Common myeloid progenitor, CD34-positive (primary cell): ENCODE results near the gene ARRB1. TPM values are rescaled to one million over a fixed set of nuclear protein-coding genes. Genes with fewer than 3 reads are reported as not detected.

ENCODE experiments used
- CTCF ChIA-PET: fragments of 350-600 bp; sonication (Branson Sonifier 250); formaldehyde crosslinking; loops from one replicate; lab custom pipeline; 2021; ENCODE audit warnings: antibody characterized with exemption; lab: Charles Lee
- POLR2A ChIA-PET: fragments of 350-600 bp; sonication (Branson Sonifier 250); formaldehyde crosslinking; loops from one replicate; lab custom pipeline; 2021; ENCODE audit warnings: antibody characterized with exemption; lab: Charles Lee
- DNase-seq, 3 donors: peaks; one replicate each; pipeline versions ENCODE4 v3.0.0 to v3.0.0-alpha.2; 2013
- H3K27ac ChIP-seq, 2 experiments: 1 replicate in 1 of 2; 2 replicates in 1 of 2; pipeline ENCODE4 v1.7.0; 2013; ENCODE audit warnings: inconsistent platforms in 2 of 2, low read length in 2 of 2, mild to moderate bottlenecking in 2 of 2, low read depth in 1 of 2, moderate library complexity in 1 of 2; ENCODE audit not compliant: severe bottlenecking in 2 of 2, insufficient read depth in 1 of 2, poor library complexity in 1 of 2
- H3K27me3 ChIP-seq, 5 experiments: replicated peaks in 2 of 5; 1 replicate in 3 of 5; 2 replicates in 2 of 5; pipeline versions ENCODE4 v1.6.1 to v1.7.0; 2013; ENCODE audit warnings: low read length in 4 of 5, mild to moderate bottlenecking in 2 of 5, moderate library complexity in 2 of 5, inconsistent platforms in 1 of 5; ENCODE audit not compliant: insufficient read depth in 5 of 5, control insufficient read depth in 4 of 5
- H3K36me3 ChIP-seq, 4 experiments: 1 replicate in 2 of 4; 2 replicates in 2 of 4; pipeline versions ENCODE4 v1.6.1 to v1.7.0; 2013; ENCODE audit warnings: low read length in 3 of 4, control low read depth in 1 of 4, mild to moderate bottlenecking in 1 of 4; ENCODE audit not compliant: control insufficient read depth in 4 of 4, insufficient read depth in 4 of 4
- H3K4me1 ChIP-seq, 4 experiments: 1 replicate in 3 of 4; 2 replicates in 1 of 4; pipeline versions ENCODE4 v1.6.1 to v1.7.1; 2013; ENCODE audit warnings: low read length in 3 of 4, mild to moderate bottlenecking in 3 of 4, control low read depth in 1 of 4, inconsistent platforms in 1 of 4, moderate library complexity in 1 of 4; ENCODE audit not compliant: control insufficient read depth in 4 of 4, insufficient read depth in 4 of 4; ENCODE audit errors: control extremely low read depth in 1 of 4
- H3K4me3 ChIP-seq, 7 experiments: 1 replicate in 4 of 7; 2 replicates in 3 of 7; pipeline versions ENCODE4 v1.5.1 to v1.7.0; 2013; ENCODE audit warnings: mild to moderate bottlenecking in 7 of 7, low read length in 6 of 7, moderate library complexity in 6 of 7, inconsistent platforms in 2 of 7, low read depth in 2 of 7, control low read depth in 1 of 7; ENCODE audit not compliant: insufficient read depth in 4 of 7, control insufficient read depth in 1 of 7; ENCODE audit errors: extremely low read depth in 1 of 7
- H3K9me3 ChIP-seq, 5 experiments: 1 replicate in 4 of 5; 2 replicates in 1 of 5; pipeline versions ENCODE4 v1.6.1 to v1.7.1; 2013; ENCODE audit warnings: low read length in 4 of 5, mild to moderate bottlenecking in 2 of 5, inconsistent platforms in 1 of 5, low read depth in 1 of 5, moderate library complexity in 1 of 5; ENCODE audit not compliant: control insufficient read depth in 4 of 5, insufficient read depth in 2 of 5; ENCODE audit errors: control extremely low read depth in 1 of 5
- WGBS: methylation state at CpG from one replicate; pipeline ENCODE4 v1.1.5; 2013; ENCODE audit not compliant: insufficient coverage; 5-methylcytosine and 5-hydroxymethylcytosine counted together
- polyA plus RNA-seq: library from polyadenylated mRNA; unstranded; fragments of 120-200 nt; gene quantifications from one replicate; pipeline ENCODE4 v1.2.1, GENCODE V29; 2013

The ARRB1 gene
- polyA plus RNA-seq: 75.2 TPM

GRCh38 chr11:75351541-75351790 is at the start of gene ARRB1:
TSS of gene ARRB1 (minus strand) at chr11:75351661. CDS start at chr11:75351607, 54 bp downstream.
- peaks cover 0 to 18% (median 3%) of the 10 kb centered on the region in 4 experiments for H3K36me3 ChIP-seq
- ChIA-PET CTCF (interaction anchor here (1.0 to 10.1 kb wide), 10 partner anchors 11 to 75 kb away, joined by 3 to 137 read pairs (median 8); no protein-coding TSS in a partner anchor), POLR2A (interaction anchor here (1.2 to 3.6 kb wide), 4 partner anchors 9 to 31 kb away, joined by 3 to 27 read pairs (median 6); no protein-coding TSS in a partner anchor)
- no peaks in the 10 kb centered on the region for H3K9me3 ChIP-seq
- WGBS: 1% methylated on average over 33 of the region's 38 CpGs
- H3K4me1 ChIP-seq: peaks cover 11 to 73% (median 65%) of the 10 kb centered on the region in 4 experiments
- H3K27me3 ChIP-seq: no peaks in the 10 kb centered on the region
- DNase-seq: no peak
- H3K27ac ChIP-seq: peak within 1 kb of the TSS; percentile 68 to 87
- peak within 1 kb of the TSS; percentile 65 to 93 (median 81) for H3K4me3 ChIP-seq

- no peaks in the 10 kb centered on the region for H3K9me3 ChIP-seq
- peak overlapping the region; percentile 93 to 96 for H3K27ac ChIP-seq
- peaks cover 18 to 55% (median 37%) of the 10 kb centered on the region in 4 experiments for H3K36me3 ChIP-seq
- H3K4me1 ChIP-seq: peaks cover 17 to 43% (median 37%) of the 10 kb centered on the region in 4 experiments
- no peaks in the 10 kb centered on the region for H3K27me3 ChIP-seq
- ChIA-PET POLR2A (interaction anchor here (0.5 to 0.9 kb wide), 3 partner anchors 8 to 31 kb away, joined by 3 to 7 read pairs (median 3); no protein-coding TSS in a partner anchor), CTCF (interaction anchor here (0.8 to 2.7 kb wide), 11 partner anchors 8 to 181 kb away, joined by 3 to 10 read pairs (median 3); no protein-coding TSS in a partner anchor)
- H3K4me3 ChIP-seq: peak overlapping the region; percentile 5 to 99 (median 96)
- 3% methylated on average over 6 of the region's 11 CpGs for WGBS
- peak in 1 of 3 donors; percentile 30 for DNase-seq
Observed at GRCh38 chr11:75400146-75400865, 48.8 kb upstream of the ARRB1 start.

- no peaks in the 10 kb centered on the region for H3K9me3 ChIP-seq
- peaks cover 13 to 47% (median 30%) of the 10 kb centered on the region in 4 experiments for H3K36me3 ChIP-seq
- no peaks in the 10 kb centered on the region for H3K27me3 ChIP-seq
- CTCF ChIA-PET: interaction anchor here (0.8 to 2.7 kb wide), 10 partner anchors 8 to 134 kb away, joined by 3 to 10 read pairs (median 3); no protein-coding TSS in a partner anchor
- 0% methylated on average over 39 of the region's 55 CpGs for WGBS
- H3K4me1 ChIP-seq: peaks cover 17 to 43% (median 37%) of the 10 kb centered on the region in 4 experiments
- peak within 1 kb of the TSS; percentile 65 to 99 (median 96) for H3K4me3 ChIP-seq
- POLR2A ChIA-PET: interaction anchor here (0.5 to 1.0 kb wide), 3 partner anchors 9 to 117 kb away, joined by 3 to 7 read pairs (median 3); no protein-coding TSS in a partner anchor
- DNase-seq: peak; percentile 90 to 95 (median 93)
- H3K27ac ChIP-seq: peak within 1 kb of the TSS; percentile 93 to 96
Observed at GRCh38 chr11:75399344-75400145, 48.1 kb upstream of the ARRB1 start, which contains the start of gene RPS3. TSS of gene RPS3 (plus strand) at chr11:75399518. CDS start at chr11:75399548, 30 bp downstream.

- Histone ChIP-seq H3K27ac (no peak overlapping the region), H3K9me3 (no peaks in the 10 kb centered on the region), H3K36me3 (peaks cover 7 to 41% (median 24%) of the 10 kb centered on the region in 4 experiments), H3K4me3 (peak overlapping the region in 3 of 7 experiments; percentile 97 to 99 (median 98)), H3K4me1 (peaks cover 17 to 40% (median 35%) of the 10 kb centered on the region in 4 experiments), H3K27me3 (no peaks in the 10 kb centered on the region)
- DNase-seq: no peak
- POLR2A ChIA-PET: interaction anchor here (1.0 kb wide), 1 partner anchor 116 kb away, joined by 3 read pairs; no protein-coding TSS in a partner anchor
- WGBS: 85% methylated on average over 6 of the region's 8 CpGs
- CTCF ChIA-PET: interaction anchor here (0.7 to 4.5 kb wide), 7 partner anchors 9 to 123 kb away, joined by 3 to 22 read pairs (median 4); no protein-coding TSS in a partner anchor
Observed at GRCh38 chr11:75398906-75399305, 47.4 kb upstream of the ARRB1 start.

GRCh38 chr11:75394085-75394840 is 42.8 kb upstream of the ARRB1 start:
- no peaks in the 10 kb centered on the region for H3K27me3 ChIP-seq
- 95% methylated on average over 8 of the region's 8 CpGs for WGBS
- POLR2A ChIA-PET: no interaction called here

GRCh38 chr11:75389925-75390324 is 38.5 kb upstream of the ARRB1 start:
- CTCF ChIA-PET: interaction anchor here (1.0 to 20.1 kb wide), 12 partner anchors 8 to 111 kb away, joined by 3 to 455 read pairs (median 8); partner anchors contain the start of gene ARRB1
- Histone ChIP-seq H3K27me3 (no peaks in the 10 kb centered on the region), H3K9me3 (no peaks in the 10 kb centered on the region), H3K4me1 (peaks cover 0 to 8% (median 7%) of the 10 kb centered on the region in 4 experiments), H3K27ac (no peak overlapping the region), H3K36me3 (no peaks in the 10 kb centered on the region), H3K4me3 (no peak overlapping the region)
- WGBS: 96% methylated on average over 6 of the region's 7 CpGs
- POLR2A ChIA-PET: no interaction called here
- no peak for DNase-seq

More at GRCh38 chr11:75394085-75394840, 42.8 kb upstream of the ARRB1 start:
- Histone ChIP-seq H3K4me1 (peaks cover 0 to 6% (median 1%) of the 10 kb centered on the region in 4 experiments), H3K36me3 (no peaks in the 10 kb centered on the region), H3K27ac (no peak overlapping the region), H3K4me3 (no peak overlapping the region), H3K9me3 (no peaks in the 10 kb centered on the region)
- CTCF ChIA-PET: interaction anchor here (0.6 to 4.5 kb wide), 3 partner anchors 9 to 1482 kb away, joined by 3 to 18 read pairs (median 3); no protein-coding TSS in a partner anchor
- no peak for DNase-seq
